Measurements from ENCODE around the gene EGFLAM. TPM values are rescaled to one million over a fixed set of nuclear protein-coding genes. Genes with fewer than 3 reads are reported as not detected.

EGFLAM gene
- total and polyA plus RNA-seq, 2 experiments from 2014 or later, result 0.24 to 1.9 TPM

DNA sequence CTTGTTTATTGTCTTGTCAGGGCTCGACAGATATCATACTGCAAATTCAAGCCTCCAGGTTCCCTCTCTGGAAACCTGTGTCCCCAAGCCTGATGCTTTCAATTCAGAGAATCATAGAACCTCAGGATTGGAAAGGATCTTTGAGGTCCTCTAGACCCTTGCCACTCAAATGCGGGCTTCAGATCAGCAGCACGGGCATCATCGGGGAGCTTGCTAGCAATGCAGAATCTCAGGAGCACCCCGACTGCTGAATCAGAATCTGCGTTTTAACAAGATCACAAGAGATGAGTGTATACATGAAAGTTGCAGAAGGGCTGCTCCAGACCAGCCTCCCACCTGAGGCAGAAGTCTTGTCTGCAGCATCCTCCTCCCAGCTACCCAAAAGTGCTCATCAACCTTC, 13.1 kb upstream of the EGFLAM start:
- no peaks in the 10 kb centered on the region for H4K20me1 ChIP-seq (replicated peaks; ENCODE audit: insufficient read depth)
- H3K36me3 ChIP-seq (ENCODE audit: insufficient read depth), result no peaks in the 10 kb centered on the region

More for the DNA sequence above, 13.1 kb upstream of the EGFLAM start:
- Mint-ChIP-seq H3K4me3 (no peak overlapping the region), H3K36me3 (ENCODE audit: low read depth) (no peaks in the 10 kb centered on the region), H3K4me1 (no peaks in the 10 kb centered on the region), H3K9me3 (no peaks in the 10 kb centered on the region), H3K27me3 (ENCODE audit: insufficient read depth, low read depth, poor library complexity) (peaks cover 4% of the 10 kb centered on the region), H3K27ac (no peak overlapping the region)
- Histone ChIP-seq H3K27ac (ENCODE audit: low read depth) (no peak overlapping the region), H3K4me2 (no peak overlapping the region), H3K4me3 (no peak overlapping the region), H3K79me2 (replicated peaks; ENCODE audit: insufficient read depth) (no peaks in the 10 kb centered on the region), H3K27me3 (ENCODE audit: insufficient read depth) (no peaks in the 10 kb centered on the region), H3K4me1 (ENCODE audit: insufficient read depth) (no peaks in the 10 kb centered on the region), H3K9me2 (ENCODE audit: insufficient read depth) (no peaks in the 10 kb centered on the region), H2AFZ (0 out of 2 replicates have a peak overlapping the region, but pooled peaks have one; percentile 14), H3F3A (replicated peaks; ENCODE audit: low read depth) (no peaks in the 10 kb centered on the region)
- no peak for ATAC-seq
- TF ChIP-seq CREB1 (CRISPR knock-in tag; IDR thresholded peaks at IDR 0.05; ENCODE audit: low read depth), result no peak
- no peak for TF ChIP-seq EZH2 (IDR thresholded peaks at IDR 0.05; ENCODE audit: low read depth, unreplicated experiment)
- TF ChIP-seq, protein P1, sequence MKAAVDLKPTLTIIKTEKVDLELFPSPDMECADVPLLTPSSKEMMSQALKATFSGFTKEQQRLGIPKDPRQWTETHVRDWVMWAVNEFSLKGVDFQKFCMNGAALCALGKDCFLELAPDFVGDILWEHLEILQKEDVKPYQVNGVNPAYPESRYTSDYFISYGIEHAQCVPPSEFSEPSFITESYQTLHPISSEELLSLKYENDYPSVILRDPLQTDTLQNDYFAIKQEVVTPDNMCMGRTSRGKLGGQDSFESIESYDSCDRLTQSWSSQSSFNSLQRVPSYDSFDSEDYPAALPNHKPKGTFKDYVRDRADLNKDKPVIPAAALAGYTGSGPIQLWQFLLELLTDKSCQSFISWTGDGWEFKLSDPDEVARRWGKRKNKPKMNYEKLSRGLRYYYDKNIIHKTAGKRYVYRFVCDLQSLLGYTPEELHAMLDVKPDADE (IDR thresholded peaks at IDR 0.05), result no peak
- TF ChIP-seq ZNF331 (CRISPR knock-in tag; IDR thresholded peaks at IDR 0.05; ENCODE audit: low read depth), result no peak
- TF ChIP-seq NANOG (IDR thresholded peaks at IDR 0.05; ENCODE audit: borderline replicate concordance), result no peak
- TF ChIP-seq JUNB (IDR thresholded peaks at IDR 0.05; ENCODE audit: unreplicated experiment), result no peak
- TF ChIP-seq, protein P2, sequence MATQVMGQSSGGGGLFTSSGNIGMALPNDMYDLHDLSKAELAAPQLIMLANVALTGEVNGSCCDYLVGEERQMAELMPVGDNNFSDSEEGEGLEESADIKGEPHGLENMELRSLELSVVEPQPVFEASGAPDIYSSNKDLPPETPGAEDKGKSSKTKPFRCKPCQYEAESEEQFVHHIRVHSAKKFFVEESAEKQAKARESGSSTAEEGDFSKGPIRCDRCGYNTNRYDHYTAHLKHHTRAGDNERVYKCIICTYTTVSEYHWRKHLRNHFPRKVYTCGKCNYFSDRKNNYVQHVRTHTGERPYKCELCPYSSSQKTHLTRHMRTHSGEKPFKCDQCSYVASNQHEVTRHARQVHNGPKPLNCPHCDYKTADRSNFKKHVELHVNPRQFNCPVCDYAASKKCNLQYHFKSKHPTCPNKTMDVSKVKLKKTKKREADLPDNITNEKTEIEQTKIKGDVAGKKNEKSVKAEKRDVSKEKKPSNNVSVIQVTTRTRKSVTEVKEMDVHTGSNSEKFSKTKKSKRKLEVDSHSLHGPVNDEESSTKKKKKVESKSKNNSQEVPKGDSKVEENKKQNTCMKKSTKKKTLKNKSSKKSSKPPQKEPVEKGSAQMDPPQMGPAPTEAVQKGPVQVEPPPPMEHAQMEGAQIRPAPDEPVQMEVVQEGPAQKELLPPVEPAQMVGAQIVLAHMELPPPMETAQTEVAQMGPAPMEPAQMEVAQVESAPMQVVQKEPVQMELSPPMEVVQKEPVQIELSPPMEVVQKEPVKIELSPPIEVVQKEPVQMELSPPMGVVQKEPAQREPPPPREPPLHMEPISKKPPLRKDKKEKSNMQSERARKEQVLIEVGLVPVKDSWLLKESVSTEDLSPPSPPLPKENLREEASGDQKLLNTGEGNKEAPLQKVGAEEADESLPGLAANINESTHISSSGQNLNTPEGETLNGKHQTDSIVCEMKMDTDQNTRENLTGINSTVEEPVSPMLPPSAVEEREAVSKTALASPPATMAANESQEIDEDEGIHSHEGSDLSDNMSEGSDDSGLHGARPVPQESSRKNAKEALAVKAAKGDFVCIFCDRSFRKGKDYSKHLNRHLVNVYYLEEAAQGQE (IDR thresholded peaks at IDR 0.05; ENCODE audit: unreplicated experiment), result no peak
- no peak for TF ChIP-seq EZH2phosphoT487 (IDR thresholded peaks at IDR 0.05; ENCODE audit: unreplicated experiment)
- TF ChIP-seq POLR2AphosphoS5 (IDR thresholded peaks at IDR 0.05; ENCODE audit: low read depth), result no peak
- TF ChIP-seq, protein P3, sequence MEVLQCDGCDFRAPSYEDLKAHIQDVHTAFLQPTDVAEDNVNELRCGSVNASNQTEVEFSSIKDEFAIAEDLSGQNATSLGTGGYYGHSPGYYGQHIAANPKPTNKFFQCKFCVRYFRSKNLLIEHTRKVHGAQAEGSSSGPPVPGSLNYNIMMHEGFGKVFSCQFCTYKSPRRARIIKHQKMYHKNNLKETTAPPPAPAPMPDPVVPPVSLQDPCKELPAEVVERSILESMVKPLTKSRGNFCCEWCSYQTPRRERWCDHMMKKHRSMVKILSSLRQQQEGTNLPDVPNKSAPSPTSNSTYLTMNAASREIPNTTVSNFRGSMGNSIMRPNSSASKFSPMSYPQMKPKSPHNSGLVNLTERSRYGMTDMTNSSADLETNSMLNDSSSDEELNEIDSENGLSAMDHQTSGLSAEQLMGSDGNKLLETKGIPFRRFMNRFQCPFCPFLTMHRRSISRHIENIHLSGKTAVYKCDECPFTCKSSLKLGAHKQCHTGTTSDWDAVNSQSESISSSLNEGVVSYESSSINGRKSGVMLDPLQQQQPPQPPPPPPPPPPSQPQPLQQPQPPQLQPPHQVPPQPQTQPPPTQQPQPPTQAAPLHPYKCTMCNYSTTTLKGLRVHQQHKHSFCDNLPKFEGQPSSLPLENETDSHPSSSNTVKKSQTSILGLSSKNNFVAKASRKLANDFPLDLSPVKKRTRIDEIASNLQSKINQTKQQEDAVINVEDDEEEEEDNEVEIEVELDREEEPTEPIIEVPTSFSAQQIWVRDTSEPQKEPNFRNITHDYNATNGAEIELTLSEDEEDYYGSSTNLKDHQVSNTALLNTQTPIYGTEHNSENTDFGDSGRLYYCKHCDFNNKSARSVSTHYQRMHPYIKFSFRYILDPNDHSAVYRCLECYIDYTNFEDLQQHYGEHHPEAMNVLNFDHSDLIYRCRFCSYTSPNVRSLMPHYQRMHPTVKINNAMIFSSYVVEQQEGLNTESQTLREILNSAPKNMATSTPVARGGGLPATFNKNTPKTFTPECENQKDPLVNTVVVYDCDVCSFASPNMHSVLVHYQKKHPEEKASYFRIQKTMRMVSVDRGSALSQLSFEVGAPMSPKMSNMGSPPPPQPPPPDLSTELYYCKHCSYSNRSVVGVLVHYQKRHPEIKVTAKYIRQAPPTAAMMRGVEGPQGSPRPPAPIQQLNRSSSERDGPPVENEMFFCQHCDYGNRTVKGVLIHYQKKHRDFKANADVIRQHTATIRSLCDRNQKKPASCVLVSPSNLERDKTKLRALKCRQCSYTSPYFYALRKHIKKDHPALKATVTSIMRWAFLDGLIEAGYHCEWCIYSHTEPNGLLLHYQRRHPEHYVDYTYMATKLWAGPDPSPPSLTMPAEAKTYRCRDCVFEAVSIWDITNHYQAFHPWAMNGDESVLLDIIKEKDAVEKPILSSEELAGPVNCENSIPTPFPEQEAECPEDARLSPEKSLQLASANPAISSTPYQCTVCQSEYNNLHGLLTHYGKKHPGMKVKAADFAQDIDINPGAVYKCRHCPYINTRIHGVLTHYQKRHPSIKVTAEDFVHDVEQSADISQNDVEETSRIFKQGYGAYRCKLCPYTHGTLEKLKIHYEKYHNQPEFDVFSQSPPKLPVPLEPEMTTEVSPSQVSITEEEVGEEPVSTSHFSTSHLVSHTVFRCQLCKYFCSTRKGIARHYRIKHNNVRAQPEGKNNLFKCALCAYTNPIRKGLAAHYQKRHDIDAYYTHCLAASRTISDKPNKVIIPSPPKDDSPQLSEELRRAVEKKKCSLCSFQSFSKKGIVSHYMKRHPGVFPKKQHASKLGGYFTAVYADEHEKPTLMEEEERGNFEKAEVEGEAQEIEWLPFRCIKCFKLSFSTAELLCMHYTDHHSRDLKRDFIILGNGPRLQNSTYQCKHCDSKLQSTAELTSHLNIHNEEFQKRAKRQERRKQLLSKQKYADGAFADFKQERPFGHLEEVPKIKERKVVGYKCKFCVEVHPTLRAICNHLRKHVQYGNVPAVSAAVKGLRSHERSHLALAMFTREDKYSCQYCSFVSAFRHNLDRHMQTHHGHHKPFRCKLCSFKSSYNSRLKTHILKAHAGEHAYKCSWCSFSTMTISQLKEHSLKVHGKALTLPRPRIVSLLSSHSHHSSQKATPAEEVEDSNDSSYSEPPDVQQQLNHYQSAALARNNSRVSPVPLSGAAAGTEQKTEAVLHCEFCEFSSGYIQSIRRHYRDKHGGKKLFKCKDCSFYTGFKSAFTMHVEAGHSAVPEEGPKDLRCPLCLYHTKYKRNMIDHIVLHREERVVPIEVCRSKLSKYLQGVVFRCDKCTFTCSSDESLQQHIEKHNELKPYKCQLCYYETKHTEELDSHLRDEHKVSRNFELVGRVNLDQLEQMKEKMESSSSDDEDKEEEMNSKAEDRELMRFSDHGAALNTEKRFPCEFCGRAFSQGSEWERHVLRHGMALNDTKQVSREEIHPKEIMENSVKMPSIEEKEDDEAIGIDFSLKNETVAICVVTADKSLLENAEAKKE (CRISPR knock-in tag; IDR thresholded peaks at IDR 0.05), result no peak
- TF ChIP-seq, protein P4, sequence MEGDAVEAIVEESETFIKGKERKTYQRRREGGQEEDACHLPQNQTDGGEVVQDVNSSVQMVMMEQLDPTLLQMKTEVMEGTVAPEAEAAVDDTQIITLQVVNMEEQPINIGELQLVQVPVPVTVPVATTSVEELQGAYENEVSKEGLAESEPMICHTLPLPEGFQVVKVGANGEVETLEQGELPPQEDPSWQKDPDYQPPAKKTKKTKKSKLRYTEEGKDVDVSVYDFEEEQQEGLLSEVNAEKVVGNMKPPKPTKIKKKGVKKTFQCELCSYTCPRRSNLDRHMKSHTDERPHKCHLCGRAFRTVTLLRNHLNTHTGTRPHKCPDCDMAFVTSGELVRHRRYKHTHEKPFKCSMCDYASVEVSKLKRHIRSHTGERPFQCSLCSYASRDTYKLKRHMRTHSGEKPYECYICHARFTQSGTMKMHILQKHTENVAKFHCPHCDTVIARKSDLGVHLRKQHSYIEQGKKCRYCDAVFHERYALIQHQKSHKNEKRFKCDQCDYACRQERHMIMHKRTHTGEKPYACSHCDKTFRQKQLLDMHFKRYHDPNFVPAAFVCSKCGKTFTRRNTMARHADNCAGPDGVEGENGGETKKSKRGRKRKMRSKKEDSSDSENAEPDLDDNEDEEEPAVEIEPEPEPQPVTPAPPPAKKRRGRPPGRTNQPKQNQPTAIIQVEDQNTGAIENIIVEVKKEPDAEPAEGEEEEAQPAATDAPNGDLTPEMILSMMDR (conservative IDR thresholded peaks at IDR 0.05; ENCODE audit: low read depth in 2 of 2), result no peak
- no peak for TF ChIP-seq STAT1 (IDR thresholded peaks at IDR 0.05; ENCODE audit: unreplicated experiment)
- TF ChIP-seq ZNF114 (CRISPR knock-in tag; IDR thresholded peaks at IDR 0.05), result no peak
- no peak for DNase-seq (ENCODE audit: low spot score)

All from GM23338 (cell line).